GM21447 (cell line): ENCODE results near the gene MIF4GD.
A peak's percentile ranks its signal among the peaks of the same experiment; 100 is the strongest.
"Not testable (repeated sequence)": the region's sequence is repeated elsewhere in the genome, so short reads cannot be mapped to it uniquely, and the experiment has no call there.

Experiments
- ATAC-seq: cut with Tn5 transposase; IDR thresholded peaks from one replicate; pipeline ENCODE4 v1.9.1; 2021; ENCODE audit not compliant: unreplicated experiment

MIF4GD gene

DNA sequence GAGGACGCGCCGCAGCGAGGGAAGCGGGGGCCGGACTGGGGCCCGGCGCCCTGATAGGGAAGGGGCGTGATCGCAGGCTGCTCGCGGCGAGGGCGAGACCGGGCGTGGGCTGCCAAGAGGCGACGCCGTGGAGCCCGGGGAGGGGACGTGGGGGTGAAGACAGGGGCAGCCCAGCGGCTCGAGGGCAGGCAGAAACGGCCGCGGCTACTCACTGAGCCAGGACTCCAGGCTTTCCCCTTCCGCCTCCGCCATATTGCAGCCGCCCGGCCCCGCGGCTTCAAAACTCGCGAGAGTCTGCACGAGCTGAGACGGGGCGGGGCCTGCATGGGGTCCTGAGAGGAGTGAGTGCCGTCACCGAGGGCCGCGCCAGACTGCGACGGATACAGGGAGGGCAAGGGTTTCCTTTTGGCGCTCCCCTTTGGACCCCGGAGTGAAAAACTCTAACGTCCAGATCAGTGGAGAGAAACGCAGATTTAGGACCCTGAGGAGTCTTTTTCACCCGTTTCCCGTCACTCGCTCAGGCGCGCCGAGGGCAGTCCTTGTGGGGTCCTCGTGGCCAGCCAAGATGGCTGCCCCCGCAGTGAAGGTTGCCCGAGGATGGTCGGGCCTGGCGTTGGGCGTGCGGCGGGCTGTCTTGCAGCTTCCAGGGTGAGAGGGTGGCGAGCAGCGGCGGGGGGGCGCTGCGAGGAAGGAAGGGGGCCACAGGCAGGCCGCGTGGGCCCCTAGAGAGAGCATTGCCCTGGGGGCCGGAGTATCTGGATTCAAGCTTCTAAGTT, 9.5 kb downstream of the MIF4GD start, which contains the start of the genes GGA3 and MRPS7:
GGA3 (minus strand) TSS at position 271 of the 776 bp plus-strand sequence; CDS start at position 252, 19 bp downstream.
MRPS7 (plus strand) TSS at position 544 of the 776 bp plus-strand sequence; CDS start at position 566, 22 bp downstream.
- ATAC-seq, result peak; percentile 86

DNA sequence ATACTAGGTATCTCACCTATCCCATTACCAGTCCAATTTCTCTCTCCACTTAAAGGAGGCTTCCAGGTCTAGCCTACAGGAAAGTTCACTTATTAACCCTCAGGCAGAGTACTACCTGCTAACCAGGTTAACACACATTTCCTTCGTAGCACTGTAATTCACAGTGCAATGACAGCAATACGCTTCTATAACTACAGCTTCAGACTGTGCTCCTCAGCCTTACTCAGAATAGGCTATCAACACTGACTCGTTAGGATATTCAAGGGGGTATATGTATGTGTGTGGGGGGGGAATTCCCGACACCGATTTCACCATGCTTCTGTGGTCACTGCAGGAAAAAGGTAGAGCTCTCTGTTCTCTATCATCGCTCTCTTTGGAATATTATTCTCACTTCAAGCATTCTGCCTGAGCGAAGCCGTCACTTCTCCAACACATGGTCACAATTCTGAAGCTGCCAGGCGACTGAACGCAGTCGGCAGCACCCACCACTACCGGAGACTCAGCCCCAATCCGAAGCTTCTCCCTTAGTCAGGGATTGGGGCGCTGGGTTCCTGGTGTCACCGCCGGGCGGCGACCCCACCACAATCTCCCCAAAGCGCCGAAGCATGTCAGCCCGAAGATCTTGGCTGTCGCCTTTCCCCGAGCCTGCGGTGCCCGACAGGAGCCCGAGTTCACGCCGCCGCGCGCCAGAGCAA, 10.2 kb downstream of the MIF4GD start:
- ATAC-seq, result peak; percentile 33

DNA sequence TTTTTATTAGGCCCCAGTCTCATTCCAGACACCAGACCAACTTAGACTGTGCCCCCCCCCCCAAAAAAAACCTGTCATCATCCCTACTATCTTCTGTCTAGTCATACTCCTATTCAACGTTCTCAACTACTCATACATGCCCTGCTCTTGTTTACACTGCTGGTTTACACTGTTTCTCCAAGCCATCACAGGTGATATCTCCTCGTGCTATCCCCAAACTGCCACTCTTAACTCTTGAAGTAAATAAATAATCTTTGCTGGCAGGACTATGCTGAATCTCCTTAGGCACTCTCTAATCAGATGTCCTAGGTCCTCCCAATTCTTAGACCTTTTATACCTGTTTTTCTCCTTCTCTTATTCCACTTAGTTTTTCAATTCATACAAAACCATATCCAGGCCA, 13.8 kb downstream of the MIF4GD start:
- ATAC-seq, result not testable (repeated sequence)

DNA sequence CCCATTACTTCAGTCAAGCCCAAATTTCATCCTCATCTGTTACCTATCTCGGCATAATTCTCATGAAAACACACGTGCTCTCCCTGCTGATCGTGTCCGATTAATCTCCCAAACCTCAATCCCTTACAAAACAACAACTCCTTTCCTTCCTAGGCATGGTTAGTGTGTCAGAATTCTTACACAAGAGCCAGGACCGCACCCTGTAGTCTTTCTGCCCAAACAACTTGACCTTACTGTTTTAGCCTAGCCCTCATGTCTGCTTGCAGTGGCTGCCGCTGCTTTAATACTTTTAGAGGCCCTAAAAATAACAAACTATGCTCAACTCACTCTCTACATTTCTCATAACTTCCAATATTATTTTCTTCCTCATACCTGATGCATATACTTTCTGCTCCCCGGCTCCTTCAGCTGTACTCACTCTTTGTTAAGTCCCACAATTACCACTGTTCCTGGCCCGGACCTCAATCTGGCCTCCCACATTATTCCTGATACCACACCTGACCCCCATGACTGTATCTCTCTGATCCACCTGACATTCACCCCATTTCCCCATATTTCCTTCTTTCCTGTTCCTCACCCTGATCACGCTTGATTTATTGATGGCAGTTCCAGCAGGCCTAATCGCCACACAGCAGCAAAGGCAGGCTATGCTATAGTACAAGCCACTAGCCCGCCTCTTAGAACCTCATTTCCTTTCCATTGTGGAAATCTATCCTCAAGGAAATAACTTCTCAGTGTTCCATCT, 14.9 kb downstream of the MIF4GD start:
- not testable (repeated sequence) for ATAC-seq

DNA sequence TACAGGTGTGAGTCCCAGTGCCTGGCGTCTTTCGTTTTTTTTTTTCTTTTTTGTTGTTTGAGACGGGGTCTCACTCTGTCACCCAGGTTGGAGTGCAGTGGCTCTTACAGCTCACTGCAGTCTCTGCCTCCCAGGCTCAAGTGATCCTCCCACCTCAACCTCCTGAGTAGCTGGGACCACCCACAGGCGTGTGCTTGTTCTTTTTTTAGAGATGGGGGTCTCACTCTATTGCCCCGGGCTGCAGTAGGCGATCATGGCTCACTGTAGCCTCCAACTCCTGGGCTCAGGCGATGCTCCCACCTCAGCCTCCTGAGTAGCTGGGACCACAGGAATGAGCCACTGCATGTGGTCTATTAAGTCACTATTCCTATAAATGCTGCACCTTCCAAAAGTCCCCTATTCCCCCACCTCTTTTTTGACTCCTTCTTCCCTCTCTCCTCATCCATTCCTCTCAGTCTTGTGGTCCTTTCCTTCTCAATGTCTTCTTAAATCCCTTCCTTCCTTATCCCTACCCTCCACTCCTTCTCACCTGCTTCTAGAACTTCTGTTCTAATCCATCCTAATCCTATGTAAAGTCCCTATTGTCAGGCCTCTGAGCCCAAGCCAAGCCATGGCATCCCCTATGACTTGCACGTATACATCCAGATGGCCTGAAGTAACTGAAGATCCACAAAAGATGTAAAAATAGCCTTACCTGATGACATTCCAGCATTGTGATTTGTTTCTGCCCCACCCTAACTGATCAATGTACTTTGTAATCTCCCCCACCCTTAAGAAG, 18.8 kb downstream of the MIF4GD start:
- ATAC-seq, result no peak

DNA sequence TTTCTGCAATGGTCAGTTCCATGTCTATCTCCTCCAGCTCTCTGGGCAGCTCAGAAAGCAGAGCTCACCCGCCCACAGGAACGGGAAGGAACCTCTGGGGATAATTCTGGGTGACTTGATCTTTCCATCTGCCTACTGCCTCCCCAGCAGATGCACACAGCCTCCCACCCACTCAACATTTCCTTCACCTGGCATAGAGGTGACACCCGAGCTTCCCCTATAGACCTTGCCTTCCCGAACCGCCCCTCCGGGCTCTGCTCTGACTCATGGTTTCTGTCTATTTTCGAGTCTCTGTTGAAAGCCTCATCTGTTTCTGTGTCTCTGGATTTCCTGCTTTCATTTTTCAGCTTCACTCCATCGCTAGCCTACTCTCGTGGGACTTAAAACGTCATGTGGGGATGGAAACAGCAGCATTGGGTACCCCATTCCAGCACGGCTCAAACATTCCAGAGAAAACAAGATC, 21.0 kb downstream of the MIF4GD start:
- ATAC-seq, result peak; percentile 96

DNA sequence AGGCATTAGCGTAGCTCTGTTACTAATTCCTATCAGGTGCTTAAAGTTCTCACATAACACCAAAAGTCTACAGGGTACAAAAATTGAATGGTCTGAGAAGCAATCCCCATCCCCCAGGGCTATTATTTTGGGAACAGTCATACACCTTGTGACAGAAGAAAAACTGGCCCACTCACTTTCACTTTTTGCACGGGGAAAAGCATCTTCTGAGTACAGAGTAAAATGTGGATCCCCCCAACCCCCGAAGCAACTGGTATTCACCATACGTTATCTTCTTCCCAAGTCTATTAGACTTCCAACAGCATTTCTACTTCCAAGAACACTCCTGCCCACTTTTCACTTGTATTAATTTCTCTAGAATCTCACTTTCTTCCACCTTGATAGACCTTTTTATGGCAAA, 21.5 kb downstream of the MIF4GD start:
- no peak for ATAC-seq

DNA sequence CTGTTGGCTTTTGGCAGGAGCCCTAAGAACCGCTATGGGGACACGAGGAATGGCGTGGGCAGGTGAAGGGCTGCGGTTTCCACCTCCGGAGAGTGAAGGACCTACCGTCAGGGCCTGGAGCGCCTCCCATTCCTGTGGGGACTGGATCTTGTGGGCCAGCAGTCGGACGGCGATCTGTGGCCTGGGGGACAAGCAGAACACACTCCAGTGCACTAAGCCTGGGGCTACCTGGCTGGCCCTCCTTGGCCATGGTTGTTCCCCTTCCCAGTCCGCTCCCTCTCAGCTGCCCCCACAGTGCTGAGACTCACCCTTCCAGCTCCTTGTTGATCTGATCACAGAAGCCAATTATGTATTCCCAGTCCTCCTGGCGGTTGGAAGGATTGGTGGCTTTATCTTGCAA, 24.6 kb downstream of the MIF4GD start:
- ATAC-seq, result no peak

DNA sequence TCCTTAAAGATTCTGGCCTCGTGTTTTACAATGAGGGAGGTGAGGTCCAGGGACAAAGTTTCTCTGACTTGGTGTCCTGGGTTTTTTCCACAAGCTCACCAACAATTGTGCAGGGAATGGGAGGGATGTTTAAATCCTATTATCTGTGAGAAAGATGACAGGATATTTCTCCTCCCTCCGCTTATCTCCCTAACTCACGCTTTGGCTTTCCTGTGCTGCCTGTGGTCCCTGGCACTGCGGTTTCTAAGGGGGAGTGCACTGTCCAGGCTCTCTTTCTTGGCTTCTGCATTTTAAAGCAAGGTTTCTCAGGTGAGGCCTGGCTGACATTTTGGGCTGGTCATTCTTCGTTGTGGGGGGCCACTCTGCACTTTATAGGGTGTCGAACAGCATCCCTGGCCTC, 26.0 kb downstream of the MIF4GD start:
- ATAC-seq, result no peak

DNA sequence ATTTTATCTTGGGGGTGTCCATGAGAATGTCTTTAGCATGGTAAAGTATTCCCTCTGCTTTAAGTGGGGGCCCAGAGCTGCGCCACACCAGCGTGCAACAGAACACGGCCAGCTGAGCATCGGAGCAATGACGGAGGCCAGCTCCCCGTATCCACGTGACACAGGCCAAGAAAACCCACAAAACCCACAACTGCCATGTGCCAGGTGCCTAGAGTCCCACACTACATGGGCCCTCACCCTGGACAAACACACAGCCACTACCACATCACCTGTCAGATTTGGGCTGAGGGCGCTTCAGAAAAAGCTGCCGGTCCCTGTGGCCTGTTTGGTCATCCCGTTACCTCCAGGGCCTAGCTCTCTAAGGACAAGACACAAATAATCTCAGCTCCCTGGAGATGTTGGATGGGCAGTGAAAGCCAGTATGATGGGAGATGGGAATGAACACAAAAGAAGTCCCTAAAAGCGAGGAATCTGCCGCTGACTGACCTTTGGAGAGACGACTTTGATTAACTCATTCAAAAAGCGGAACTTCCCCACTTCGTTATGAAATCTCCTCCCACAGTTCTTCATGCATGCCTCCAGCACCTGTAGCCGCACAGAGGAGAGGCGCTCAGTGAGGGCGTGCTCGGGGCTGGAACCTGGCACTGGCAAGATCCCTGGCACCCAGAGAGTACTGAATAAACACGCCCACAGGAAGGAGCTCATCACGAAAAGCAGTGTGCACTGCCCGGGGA, 26.7 kb downstream of the MIF4GD start:
- no peak for ATAC-seq

DNA sequence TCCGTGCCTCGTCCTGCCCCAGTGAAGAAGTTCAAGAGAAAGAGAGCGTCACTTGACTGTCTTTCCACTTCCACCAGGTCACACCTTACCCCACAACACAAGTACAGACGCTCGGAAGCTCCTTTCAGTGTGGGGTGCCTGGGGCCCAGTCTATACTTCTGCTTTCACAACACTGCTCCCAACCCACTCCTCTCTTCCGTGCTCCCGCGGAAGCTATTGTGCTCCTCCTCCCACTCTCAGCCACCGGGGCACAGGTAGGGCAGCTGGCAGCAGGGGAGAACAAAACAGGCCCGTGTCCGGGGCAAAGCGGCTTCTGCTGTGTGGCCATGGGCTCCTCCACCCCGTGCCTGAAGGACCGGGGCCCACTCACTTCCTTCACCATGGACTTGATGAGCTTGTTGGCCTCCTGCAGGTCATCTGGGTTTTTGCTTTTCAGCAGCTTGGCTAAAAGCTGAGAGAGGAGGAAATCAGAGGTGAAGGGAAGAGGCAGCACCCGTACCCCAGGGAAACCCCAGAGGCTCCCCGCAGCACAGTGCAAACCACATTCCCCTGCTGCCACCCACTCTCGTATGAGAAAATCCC, 28.5 kb downstream of the MIF4GD start:
- ATAC-seq, result no peak

DNA sequence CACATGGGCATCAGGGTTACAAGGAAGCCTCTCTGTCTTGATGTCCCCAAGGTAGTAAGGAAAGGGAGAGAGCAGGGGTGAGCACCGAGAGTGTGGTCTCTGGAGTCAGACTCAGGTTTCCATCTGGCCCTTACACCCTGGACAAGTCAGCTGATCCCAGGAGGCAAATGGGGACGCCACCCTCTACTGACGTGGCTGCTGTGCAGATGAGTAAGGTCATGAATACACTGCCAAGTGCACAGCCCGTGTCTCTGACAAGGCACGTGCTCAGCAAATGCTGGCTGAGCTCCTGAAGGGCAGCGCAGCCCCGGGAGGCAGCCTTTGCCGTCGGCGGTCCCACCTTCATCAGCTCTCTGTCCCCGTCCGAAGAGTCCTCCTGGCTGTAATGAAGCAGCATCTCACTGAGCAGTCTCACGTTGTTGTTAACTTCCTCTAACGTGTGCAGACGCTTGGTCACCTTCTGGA, 29.0 kb downstream of the MIF4GD start:
- no peak for ATAC-seq

DNA sequence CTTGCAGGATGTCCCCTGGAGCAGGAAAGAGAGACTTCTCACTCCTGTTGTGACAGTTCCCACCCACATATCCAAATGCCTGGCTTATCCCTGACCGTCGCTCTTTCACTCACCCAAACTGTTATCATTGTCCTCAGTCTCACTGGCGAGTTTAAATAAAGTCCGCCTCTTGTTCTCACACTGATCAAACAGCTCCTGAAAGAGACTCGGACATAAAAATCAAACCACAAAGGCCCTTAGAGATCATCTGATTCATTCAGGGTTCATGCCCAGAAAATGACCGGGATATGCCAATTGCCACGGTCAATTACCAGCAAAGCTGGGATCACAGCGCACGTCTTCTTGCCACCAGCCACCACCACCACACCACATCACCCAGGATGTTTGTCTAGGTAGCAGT, 29.5 kb downstream of the MIF4GD start:
- ATAC-seq, result no peak

DNA sequence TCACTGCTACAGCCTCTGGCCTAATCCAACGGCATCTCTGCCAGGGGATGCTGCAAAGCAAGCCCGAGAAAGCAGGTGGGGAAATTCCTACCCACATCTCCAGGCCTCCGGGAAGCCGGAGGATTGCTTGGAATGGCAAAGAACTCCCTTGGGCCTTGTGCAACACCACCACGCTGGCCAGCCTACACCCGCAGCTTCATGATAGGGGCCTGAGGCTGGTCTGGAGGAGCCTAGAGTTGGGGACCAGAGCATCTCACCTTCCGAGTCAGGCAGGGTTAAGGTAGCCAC, 29.9 kb downstream of the MIF4GD start:
- no peak for ATAC-seq

DNA sequence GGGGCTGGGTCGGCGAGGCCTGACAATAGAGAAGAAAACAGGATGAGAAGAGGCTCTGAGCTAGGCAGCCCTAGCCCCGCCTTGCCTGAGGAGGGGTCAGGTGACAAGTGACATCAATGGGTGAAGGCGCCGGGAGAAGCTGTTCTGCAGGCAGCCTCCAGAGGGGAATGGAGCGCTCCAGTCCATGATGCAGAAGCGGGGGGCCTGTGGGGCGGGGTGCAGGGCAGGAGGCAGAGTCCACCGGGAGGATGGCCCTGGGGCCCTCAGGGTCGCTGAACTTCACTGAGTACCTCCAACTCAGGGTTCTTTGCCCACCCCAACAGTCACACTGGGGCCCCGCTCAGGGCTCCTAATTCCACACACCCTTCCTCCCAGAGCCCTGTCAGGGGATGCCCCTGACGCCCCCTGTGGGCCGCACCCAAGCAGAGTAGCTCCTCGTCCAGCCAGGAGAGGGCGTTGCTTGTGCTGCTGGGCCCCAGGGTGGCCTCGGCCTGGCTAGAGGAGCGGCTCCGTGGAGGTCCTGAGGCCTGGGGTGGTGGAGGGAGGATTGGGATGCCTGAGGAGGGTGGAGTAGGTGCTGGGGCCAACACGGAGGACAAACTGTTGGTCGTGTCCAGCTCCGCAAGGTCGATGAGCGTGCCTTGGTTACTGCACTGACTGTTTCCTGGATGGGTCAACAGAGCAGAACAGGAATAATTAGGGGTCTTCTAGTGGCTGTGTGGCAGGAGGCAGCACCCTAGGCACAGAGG, 30.5 kb downstream of the MIF4GD start:
- no peak for ATAC-seq

DNA sequence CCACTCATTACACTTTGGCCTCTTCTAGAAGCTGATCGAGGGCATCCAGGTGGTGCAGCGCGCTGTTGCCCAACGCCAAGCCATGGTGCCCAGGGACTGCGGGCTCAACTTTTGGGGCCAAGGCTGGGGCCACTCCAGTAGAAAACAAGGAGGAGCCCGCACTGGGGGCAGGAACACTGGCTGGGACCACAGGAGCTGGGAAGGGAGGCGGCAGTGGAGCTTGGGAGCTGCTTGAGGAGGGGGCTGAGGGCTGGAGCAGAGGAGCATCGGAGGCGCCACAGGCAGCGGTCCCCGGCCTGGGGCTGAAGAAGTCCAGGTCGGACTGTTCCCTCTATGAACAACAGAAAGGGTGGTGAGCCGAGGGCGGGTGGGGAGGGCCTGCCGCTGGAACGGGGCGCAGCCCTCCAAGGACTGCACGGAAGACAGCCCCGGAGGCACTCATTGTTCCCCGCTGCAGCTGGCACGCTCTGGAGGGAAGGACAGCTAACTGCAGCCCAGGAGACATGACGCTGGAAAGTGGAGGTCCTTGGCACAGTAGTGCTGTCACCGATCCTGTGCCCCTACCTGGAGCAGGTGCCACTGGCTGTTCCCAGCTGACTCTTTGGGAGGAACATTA, 31.1 kb downstream of the MIF4GD start:
- no peak for ATAC-seq

DNA sequence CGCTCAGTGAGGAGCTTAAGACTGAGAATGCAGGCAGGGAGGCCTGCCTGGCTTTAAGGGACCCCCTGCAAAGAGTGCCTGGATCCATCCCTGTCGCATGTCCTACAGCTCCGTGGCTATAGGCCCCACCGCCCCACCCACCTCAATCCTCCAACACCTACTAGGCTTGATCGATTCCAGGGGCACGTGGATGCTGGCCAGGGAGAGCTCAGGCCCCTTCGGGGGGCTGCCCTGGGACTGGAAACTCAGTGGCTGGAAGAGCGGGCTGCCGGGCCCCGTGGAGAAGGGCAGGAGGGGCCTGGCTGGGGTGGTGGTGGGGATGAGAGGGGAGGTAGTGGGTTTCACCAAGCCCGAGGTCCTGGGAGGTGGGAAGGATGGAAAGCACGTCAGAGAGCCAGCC, 31.8 kb downstream of the MIF4GD start:
- no peak for ATAC-seq

DNA sequence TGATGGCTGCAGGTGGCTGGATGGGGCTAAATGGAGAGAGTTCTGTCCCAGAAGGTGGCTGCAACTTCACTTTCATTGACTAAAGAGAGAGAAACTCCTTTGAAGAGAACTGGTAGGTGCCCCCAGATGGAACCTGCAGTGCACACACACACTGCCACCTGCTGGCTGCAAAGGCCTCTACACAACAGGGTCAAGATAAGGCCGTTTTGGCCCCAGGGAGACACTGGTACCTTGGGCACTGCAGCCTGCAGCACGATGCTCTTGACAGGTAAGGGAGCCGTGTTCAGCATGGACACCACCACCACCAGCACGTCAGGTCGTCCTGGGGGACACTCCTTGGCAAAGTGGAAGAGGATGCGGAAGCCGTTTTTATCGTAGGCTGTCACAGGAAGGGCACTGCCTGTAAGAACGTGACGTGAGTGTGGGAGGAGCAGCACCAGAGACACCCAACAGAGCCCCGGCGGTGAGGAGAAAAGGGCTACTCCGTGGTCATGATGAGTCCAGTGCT, 32.3 kb downstream of the MIF4GD start:
- ATAC-seq, result no peak
